Measurements from ENCODE around the gene MAPK12. TPM values are rescaled to one million over a fixed set of nuclear protein-coding genes. Genes with fewer than 3 reads are reported as not detected.

The MAPK12 gene
- total and polyA plus RNA-seq, 2 of the 8 experiments (the other 6 are each of a cell fraction or from before 2014, with no cell fraction given): 17.3 to 20.3 TPM

GRCh38 chr22:50224071-50224470 is 37.4 kb downstream of the MAPK12 start (continued):
- TF ChIP-seq BRCA1 (IDR thresholded peaks at IDR 0.05; ENCODE audit: low read depth, low read length): no peak
- TF ChIP-seq SIX5 (IDR thresholded peaks at IDR 0.05; ENCODE audit: low read depth, low read length): no peak
- no peak for TF ChIP-seq TBP (IDR thresholded peaks at IDR 0.05; ENCODE audit: low read depth, low read length)
- no peak for TF ChIP-seq SP2 (IDR thresholded peaks at IDR 0.05; ENCODE audit: low read length)

Measured in H1 (cell line).